HuH-7 (cell line): Measurements from ENCODE around the gene SGPP1.
"Not testable (repeated sequence)": the region's sequence is repeated elsewhere in the genome, so short reads cannot be mapped to it uniquely, and the experiment has no call there.

ENCODE experiments used
- DNase-seq: peaks from one replicate; pipeline ENCODE4 v3.0.0; 2011; ENCODE audit warnings: low spot score

Gene SGPP1

GRCh38 chr14:63673255-63673654, 54.6 kb downstream of the SGPP1 start:
- no peak for DNase-seq

- DNase-seq, result no peak
Measured at GRCh38 chr14:63672417-63673180, 55.3 kb downstream of the SGPP1 start.

GRCh38 chr14:63671987-63672386, 55.9 kb downstream of the SGPP1 start:
- DNase-seq, result no peak

GRCh38 chr14:63670692-63671091, 57.2 kb downstream of the SGPP1 start:
- DNase-seq, result no peak

GRCh38 chr14:63666335-63666734, 61.5 kb downstream of the SGPP1 start:
- DNase-seq, result no peak

- DNase-seq, result no peak
Measured at GRCh38 chr14:63663428-63664341, 64.2 kb downstream of the SGPP1 start.

- DNase-seq, result no peak
Measured at GRCh38 chr14:63662776-63663175, 65.1 kb downstream of the SGPP1 start.

- DNase-seq, result not testable (repeated sequence)
Measured at GRCh38 chr14:63661881-63662280, 66.0 kb downstream of the SGPP1 start.

GRCh38 chr14:63659726-63660125, 68.1 kb downstream of the SGPP1 start:
- no peak for DNase-seq

- DNase-seq, result no peak
Measured at GRCh38 chr14:63656194-63656593, 71.7 kb downstream of the SGPP1 start.

GRCh38 chr14:63654936-63655335, 72.9 kb downstream of the SGPP1 start:
- no peak for DNase-seq

GRCh38 chr14:63654346-63654745, 73.5 kb downstream of the SGPP1 start:
- no peak for DNase-seq

- DNase-seq, result no peak
Measured at GRCh38 chr14:63652406-63652805, 75.5 kb downstream of the SGPP1 start.

GRCh38 chr14:63650256-63650952, 77.5 kb downstream of the SGPP1 start:
- DNase-seq, result no peak

- DNase-seq, result no peak
Measured at GRCh38 chr14:63647696-63648410, 80.0 kb downstream of the SGPP1 start.

GRCh38 chr14:63644741-63645140, 83.1 kb downstream of the SGPP1 start:
- DNase-seq, result no peak

GRCh38 chr14:63642656-63643382, 85.0 kb downstream of the SGPP1 start:
- DNase-seq, result no peak

- peak; percentile 45 for DNase-seq
Measured at GRCh38 chr14:63642229-63642611, 85.6 kb downstream of the SGPP1 start.

- peak; percentile 74 for DNase-seq
Measured at GRCh38 chr14:63641473-63642228, 86.2 kb downstream of the SGPP1 start, which contains the start of gene WDR89. TSS of gene WDR89 (minus strand) at chr14:63641871. CDS start at chr14:63599942, 41,929 bp downstream.

GRCh38 chr14:63638493-63638892, 89.4 kb downstream of the SGPP1 start:
- no peak for DNase-seq
